Common myeloid progenitor, CD34-positive (primary cell): ENCODE measurements around the gene CSF2.
"Not testable (repeated sequence)": the region's sequence is repeated elsewhere in the genome, so short reads cannot be mapped to it uniquely, and the experiment has no call there.

Experiments
- CTCF ChIA-PET: fragments of 350-600 bp; sonication (Branson Sonifier 250); formaldehyde crosslinking; loops from one replicate; lab custom pipeline; 2021; ENCODE audit warnings: antibody characterized with exemption; lab: Charles Lee
- POLR2A ChIA-PET: fragments of 350-600 bp; sonication (Branson Sonifier 250); formaldehyde crosslinking; loops from one replicate; lab custom pipeline; 2021; ENCODE audit warnings: antibody characterized with exemption; lab: Charles Lee
- DNase-seq, 3 donors: peaks; one replicate each; pipeline versions ENCODE4 v3.0.0 to v3.0.0-alpha.2; 2013
- H3K27ac ChIP-seq, 2 experiments: 1 replicate in 1 of 2; 2 replicates in 1 of 2; pipeline ENCODE4 v1.7.0; 2013; ENCODE audit warnings: inconsistent platforms in 2 of 2, low read length in 2 of 2, mild to moderate bottlenecking in 2 of 2, low read depth in 1 of 2, moderate library complexity in 1 of 2; ENCODE audit not compliant: severe bottlenecking in 2 of 2, insufficient read depth in 1 of 2, poor library complexity in 1 of 2
- H3K27me3 ChIP-seq, 5 experiments: replicated peaks in 2 of 5; 1 replicate in 3 of 5; 2 replicates in 2 of 5; pipeline versions ENCODE4 v1.6.1 to v1.7.0; 2013; ENCODE audit warnings: low read length in 4 of 5, mild to moderate bottlenecking in 2 of 5, moderate library complexity in 2 of 5, inconsistent platforms in 1 of 5; ENCODE audit not compliant: insufficient read depth in 5 of 5, control insufficient read depth in 4 of 5
- H3K36me3 ChIP-seq, 4 experiments: 1 replicate in 2 of 4; 2 replicates in 2 of 4; pipeline versions ENCODE4 v1.6.1 to v1.7.0; 2013; ENCODE audit warnings: low read length in 3 of 4, control low read depth in 1 of 4, mild to moderate bottlenecking in 1 of 4; ENCODE audit not compliant: control insufficient read depth in 4 of 4, insufficient read depth in 4 of 4
- H3K4me1 ChIP-seq, 4 experiments: 1 replicate in 3 of 4; 2 replicates in 1 of 4; pipeline versions ENCODE4 v1.6.1 to v1.7.1; 2013; ENCODE audit warnings: low read length in 3 of 4, mild to moderate bottlenecking in 3 of 4, control low read depth in 1 of 4, inconsistent platforms in 1 of 4, moderate library complexity in 1 of 4; ENCODE audit not compliant: control insufficient read depth in 4 of 4, insufficient read depth in 4 of 4; ENCODE audit errors: control extremely low read depth in 1 of 4
- H3K4me3 ChIP-seq, 7 experiments: 1 replicate in 4 of 7; 2 replicates in 3 of 7; pipeline versions ENCODE4 v1.5.1 to v1.7.0; 2013; ENCODE audit warnings: mild to moderate bottlenecking in 7 of 7, low read length in 6 of 7, moderate library complexity in 6 of 7, inconsistent platforms in 2 of 7, low read depth in 2 of 7, control low read depth in 1 of 7; ENCODE audit not compliant: insufficient read depth in 4 of 7, control insufficient read depth in 1 of 7; ENCODE audit errors: extremely low read depth in 1 of 7
- H3K9me3 ChIP-seq, 5 experiments: 1 replicate in 4 of 5; 2 replicates in 1 of 5; pipeline versions ENCODE4 v1.6.1 to v1.7.1; 2013; ENCODE audit warnings: low read length in 4 of 5, mild to moderate bottlenecking in 2 of 5, inconsistent platforms in 1 of 5, low read depth in 1 of 5, moderate library complexity in 1 of 5; ENCODE audit not compliant: control insufficient read depth in 4 of 5, insufficient read depth in 2 of 5; ENCODE audit errors: control extremely low read depth in 1 of 5
- WGBS: methylation state at CpG from one replicate; pipeline ENCODE4 v1.1.5; 2013; ENCODE audit not compliant: insufficient coverage; 5-methylcytosine and 5-hydroxymethylcytosine counted together

The CSF2 gene

GRCh38 chr5:132108957-132109356, 35.4 kb downstream of the CSF2 start:
- H3K36me3 ChIP-seq, H3K4me3 ChIP-seq, H3K27ac ChIP-seq, DNase-seq, H3K27me3 ChIP-seq, POLR2A ChIA-PET: not testable (repeated sequence)
- peaks cover 2 to 31% (median 18%) of the 10 kb centered on the region in 4 experiments for H3K4me1 ChIP-seq
- WGBS: no CpG with 5 or more reads among the region's 4 CpGs
- H3K9me3 ChIP-seq: peaks cover 0 to 15% (median 6%) of the 10 kb centered on the region in 5 experiments
- CTCF ChIA-PET: interaction anchor here (1.7 kb wide), 1 partner anchor 40 kb away, joined by 3 read pairs; no protein-coding TSS in a partner anchor

- 57% methylated on average over 1 of the region's 3 CpGs for WGBS
- ChIA-PET CTCF (interaction anchor here (0.9 to 1.7 kb wide), 4 partner anchors 7 to 40 kb away, joined by 3 to 6 read pairs (median 4); no protein-coding TSS in a partner anchor), POLR2A (no interaction called here)
Observed at GRCh38 chr5:132109494-132110053, 36.0 kb downstream of the CSF2 start.

GRCh38 chr5:132110195-132110594, 36.6 kb downstream of the CSF2 start:
- H3K27me3 ChIP-seq: peaks cover 0 to 5% (median 0%) of the 10 kb centered on the region in 5 experiments
- H3K27ac ChIP-seq: no peak overlapping the region
- peaks cover 0 to 15% (median 6%) of the 10 kb centered on the region in 5 experiments for H3K9me3 ChIP-seq
- H3K4me1 ChIP-seq: peaks cover 13 to 31% (median 23%) of the 10 kb centered on the region in 4 experiments
- H3K4me3 ChIP-seq: no peak overlapping the region
- no CpG with 5 or more reads among the region's 3 CpGs for WGBS
- POLR2A ChIA-PET: no interaction called here
- no peak for DNase-seq
- H3K36me3 ChIP-seq: no peaks in the 10 kb centered on the region
- CTCF ChIA-PET: interaction anchor here (0.9 to 1.7 kb wide), 4 partner anchors 8 to 41 kb away, joined by 3 to 6 read pairs (median 4); no protein-coding TSS in a partner anchor

More at GRCh38 chr5:132109494-132110053, 36.0 kb downstream of the CSF2 start:
- Histone ChIP-seq H3K4me3 (no peak overlapping the region), H3K9me3 (peaks cover 0 to 15% (median 6%) of the 10 kb centered on the region in 5 experiments), H3K27me3 (peaks cover 0 to 7% (median 0%) of the 10 kb centered on the region in 5 experiments), H3K27ac (no peak overlapping the region), H3K4me1 (peaks cover 7 to 31% (median 19%) of the 10 kb centered on the region in 4 experiments), H3K36me3 (no peaks in the 10 kb centered on the region)
- no peak for DNase-seq

- DNase-seq: peak in 2 of 3 donors; percentile 37 to 47
- peaks cover 0 to under 1% (median 0%) of the 10 kb centered on the region in 5 experiments for H3K27me3 ChIP-seq
- peaks cover 0 to 15% (median 6%) of the 10 kb centered on the region in 5 experiments for H3K9me3 ChIP-seq
- no peak overlapping the region for H3K4me3 ChIP-seq
- no peak overlapping the region for H3K27ac ChIP-seq
- ChIA-PET CTCF (interaction anchor here (1.4 to 2.7 kb wide), 3 partner anchors 9 to 44 kb away, joined by 5 to 6 read pairs (median 6); no protein-coding TSS in a partner anchor), POLR2A (no interaction called here)
- no peaks in the 10 kb centered on the region for H3K36me3 ChIP-seq
- peaks cover 15 to 37% (median 29%) of the 10 kb centered on the region in 4 experiments for H3K4me1 ChIP-seq
Observed at GRCh38 chr5:132110930-132111329, 37.3 kb downstream of the CSF2 start.

GRCh38 chr5:132112111-132112510, 38.5 kb downstream of the CSF2 start:
- POLR2A ChIA-PET: no interaction called here
- Histone ChIP-seq H3K4me1 (peaks cover 15 to 44% (median 32%) of the 10 kb centered on the region in 4 experiments), H3K36me3 (no peaks in the 10 kb centered on the region), H3K9me3 (peaks cover 0 to 15% (median 6%) of the 10 kb centered on the region in 5 experiments), H3K27ac (no peak overlapping the region), H3K4me3 (no peak overlapping the region), H3K27me3 (no peaks in the 10 kb centered on the region)
- peak in 2 of 3 donors; percentile 35 to 56 for DNase-seq
- 86% methylated on average over 1 of the region's 3 CpGs for whole genome bisulfite sequencing
- CTCF ChIA-PET: interaction anchor here (0.7 to 2.7 kb wide), 5 partner anchors 13 to 95 kb away, joined by 3 to 6 read pairs (median 5); no protein-coding TSS in a partner anchor

GRCh38 chr5:132114150-132115121, 40.8 kb downstream of the CSF2 start:
- H3K27me3 ChIP-seq: no peaks in the 10 kb centered on the region
- CTCF ChIA-PET: interaction anchor here (0.7 to 1.7 kb wide), 7 partner anchors 9 to 43 kb away, joined by 3 to 8 read pairs (median 4); no protein-coding TSS in a partner anchor
- no peaks in the 10 kb centered on the region for H3K36me3 ChIP-seq
- POLR2A ChIA-PET: interaction anchor here (0.7 to 1.2 kb wide), 3 partner anchors 19 to 937 kb away, joined by 3 to 4 read pairs (median 3); partner anchors contain the start of gene HSPA4
- peaks cover 0 to 14% (median 6%) of the 10 kb centered on the region in 5 experiments for H3K9me3 ChIP-seq
- WGBS: 47% methylated on average over 4 of the region's 4 CpGs
- H3K27ac ChIP-seq: no peak overlapping the region
- H3K4me3 ChIP-seq: peak overlapping the region in 1 of 7 experiments; percentile 25
- peak; percentile 88 to 98 (median 96) for DNase-seq
- peaks cover 15 to 46% (median 34%) of the 10 kb centered on the region in 4 experiments for H3K4me1 ChIP-seq
